WERI-Rb-1 (cell line): ENCODE data around the gene SYT11.

Experiments
- DNase-seq: peaks from one replicate; pipeline ENCODE4 v3.0.0-alpha.2; 2020
- H3K27ac ChIP-seq: fragments of 250-450 bp; sonication (Bioruptor Pico); 2 replicates; pipeline ENCODE4 v1.5.1; 2020; ENCODE audit warnings: mild to moderate bottlenecking, moderate library complexity
- H3K27me3 ChIP-seq: fragments of 250-450 bp; sonication (Bioruptor Pico); 2 replicates; pipeline ENCODE4 v1.5.1; 2021; ENCODE audit warnings: mild to moderate bottlenecking, low read depth, moderate library complexity; ENCODE audit not compliant: insufficient read depth, severe bottlenecking
- H3K36me3 ChIP-seq: fragments of 250-450 bp; sonication (Bioruptor Pico); 2 replicates; pipeline ENCODE4 v1.5.1; 2020; ENCODE audit warnings: mild to moderate bottlenecking, moderate library complexity
- H3K4me3 ChIP-seq: 2 replicates; pipeline ENCODE4 v1.5.1; 2011; ENCODE audit warnings: low read depth, mild to moderate bottlenecking, control low read depth, low read length
- H3K9me3 ChIP-seq: fragments of 250-450 bp; sonication (Bioruptor Pico); 2 replicates; pipeline ENCODE4 v1.5.1; 2021; ENCODE audit warnings: mild to moderate bottlenecking, moderate library complexity; ENCODE audit not compliant: severe bottlenecking
- CTCF ChIP-seq: IDR thresholded peaks from 2 replicates; pipeline ENCODE4 v1.5.1; 2011; ENCODE audit warnings: low read depth, mild to moderate bottlenecking, control low read depth, inconsistent platforms, low read length

Gene SYT11

GRCh38 chr1:155844860-155845421 lies 14.4 kb upstream of the SYT11 start:
- Histone ChIP-seq H3K36me3 (peaks cover 70% of the 10 kb centered on the region), H3K27me3 (no peaks in the 10 kb centered on the region), H3K9me3 (no peaks in the 10 kb centered on the region), H3K27ac (no peak overlapping the region), H3K4me3 (no peak overlapping the region)
- no peak for TF ChIP-seq CTCF
- no peak for DNase-seq

GRCh38 chr1:155847823-155848529 lies 11.4 kb upstream of the SYT11 start:
- Histone ChIP-seq H3K27me3 (no peaks in the 10 kb centered on the region), H3K4me3 (no peak overlapping the region), H3K9me3 (no peaks in the 10 kb centered on the region), H3K27ac (no peak overlapping the region), H3K36me3 (peaks cover 87% of the 10 kb centered on the region)
- no peak for TF ChIP-seq CTCF
- DNase-seq, result no peak

- Histone ChIP-seq H3K27me3 (no peaks in the 10 kb centered on the region), H3K4me3 (no peak overlapping the region), H3K27ac (no peak overlapping the region), H3K36me3 (peaks cover 87% of the 10 kb centered on the region), H3K9me3 (no peaks in the 10 kb centered on the region)
- TF ChIP-seq CTCF, result no peak
- no peak for DNase-seq
Observed at GRCh38 chr1:155850345-155850744, 9.0 kb upstream of the SYT11 start.

GRCh38 chr1:155856257-155856974 lies 3.0 kb upstream of the SYT11 start:
- H3K36me3 ChIP-seq, result peaks cover 45% of the 10 kb centered on the region
- no peak for TF ChIP-seq CTCF
- DNase-seq, result no peak
- no peaks in the 10 kb centered on the region for H3K9me3 ChIP-seq
- H3K27me3 ChIP-seq, result no peaks in the 10 kb centered on the region
- H3K4me3 ChIP-seq, result peak overlapping the region; percentile 77
- peak overlapping the region; percentile 74 for H3K27ac ChIP-seq

- H3K36me3 ChIP-seq, result peaks cover 45% of the 10 kb centered on the region
- TF ChIP-seq CTCF, result no peak
- peak; percentile 96 for DNase-seq
Observed at GRCh38 chr1:155856975-155857930, 2.1 kb upstream of the SYT11 start, which contains the start of gene GON4L. Gene GON4L, minus strand, starts transcription at chr1:155857214. Its CDS starts 3,434 bp downstream, at chr1:155853780.

More at GRCh38 chr1:155856975-155857930, 2.1 kb upstream of the SYT11 start, which contains the start of gene GON4L:
- Histone ChIP-seq H3K27me3 (no peaks in the 10 kb centered on the region), H3K4me3 (peak within 1 kb of the TSS; percentile 77), H3K9me3 (no peaks in the 10 kb centered on the region), H3K27ac (peak within 1 kb of the TSS; percentile 74)
